Mucosa of descending colon (tissue), 3 donors: Measurements from ENCODE around the gene ENOX1. TPM values are rescaled to one million over a fixed set of nuclear protein-coding genes. Genes with fewer than 3 reads are reported as not detected.
"Not testable (repeated sequence)": the region's sequence is repeated elsewhere in the genome, so short reads cannot be mapped to it uniquely, and the experiment has no call there.

Experiments
- ATAC-seq: fragments of 200-7000 bp; cut with Tn5 transposase; one replicate; pipeline ENCODE4 v1.9.1; 2020; ENCODE audit warnings: mild to moderate bottlenecking, moderate library complexity
- DNase-seq, 3 donors: peaks; one replicate each; pipeline ENCODE4 v3.0.0-alpha.2; 2020
- H3K36me3 ChIP-seq: fragments of 200-600 bp; one replicate; pipeline ENCODE4 v1.8.0; 2021; ENCODE audit warnings: low read depth, mild to moderate bottlenecking
- H3K4me1 ChIP-seq: fragments of 200-600 bp; one replicate; pipeline ENCODE4 v1.8.0; 2021; ENCODE audit warnings: low read depth, mild to moderate bottlenecking
- H3K4me3 ChIP-seq: fragments of 200-600 bp; one replicate; pipeline ENCODE4 v1.8.0; 2021; ENCODE audit warnings: mild to moderate bottlenecking
- H3K9me3 ChIP-seq: fragments of 200-600 bp; one replicate; pipeline ENCODE4 v1.8.0; 2021; ENCODE audit warnings: mild to moderate bottlenecking
- intact Hi-C, 2 donors: fragments of 100-400 bp; cut with DNase I in 1 of 2; cut with micrococcal nuclease in 1 of 2; formaldehyde crosslinking; loops; one replicate each; pipeline versions ENCODE4 v1.11.0 to v1.11.1; 2022; cut with DNase I, micrococcal nuclease
- total RNA-seq, 3 donors: library from RNA; stranded (reverse); fragmentation: NEBNext Ultra II Directional in 2 of 3; extraction: Animal tissue kit (Norgen Biotek cat#: 25700) in 2 of 3; gene quantifications; one replicate each; pipeline versions ENCODE4 v1.2.1 to v1.2.4, GENCODE V29; 2021 to 2023
- TF ChIP-seq, protein P1 (sequence below): fragments of 200-600 bp; IDR thresholded peaks from one replicate; pipeline ENCODE4 v1.8.0; 2022; ENCODE audit warnings: antibody characterized with exemption, mild to moderate bottlenecking
- donor health status: DM: no; HTN: no; CAD: no; lungs with moderate emphysema.
- donor health status: DM: no; HTN: no; CAD: no.
- donor health status: DM: no; HTN: yes; CAD: no.

ENOX1 gene
- total RNA-seq, 3 donors from 2014 or later = 0.35 to 9.8 (median 1.2) TPM

DNA sequence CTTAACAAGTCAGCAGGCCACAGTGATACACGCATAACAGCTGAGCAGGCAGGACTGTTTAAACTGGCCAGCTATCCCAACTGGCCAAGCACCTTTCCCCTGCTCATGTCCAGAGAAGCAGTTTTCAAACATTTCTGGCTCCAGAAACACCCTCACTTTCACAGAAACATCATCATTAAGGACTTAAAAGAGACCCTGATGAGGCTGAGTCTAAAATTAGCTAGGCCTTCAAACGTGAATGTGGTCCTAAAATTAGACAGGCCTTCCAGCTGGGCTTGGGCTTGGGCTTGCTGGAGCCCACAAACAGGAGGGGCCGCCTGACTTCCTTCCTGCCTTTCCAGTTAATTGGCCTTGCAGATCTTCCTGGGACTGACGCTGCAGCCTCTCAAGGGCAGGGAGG is 429.2 kb downstream of the ENOX1 start:
- intact Hi-C loops = no loop called here
- Histone ChIP-seq H3K9me3 (no peaks in the 10 kb centered on the region), H3K4me1 (no peaks in the 10 kb centered on the region), H3K4me3 (no peak overlapping the region), H3K36me3 (no peaks in the 10 kb centered on the region)
- TF ChIP-seq, protein P1, sequence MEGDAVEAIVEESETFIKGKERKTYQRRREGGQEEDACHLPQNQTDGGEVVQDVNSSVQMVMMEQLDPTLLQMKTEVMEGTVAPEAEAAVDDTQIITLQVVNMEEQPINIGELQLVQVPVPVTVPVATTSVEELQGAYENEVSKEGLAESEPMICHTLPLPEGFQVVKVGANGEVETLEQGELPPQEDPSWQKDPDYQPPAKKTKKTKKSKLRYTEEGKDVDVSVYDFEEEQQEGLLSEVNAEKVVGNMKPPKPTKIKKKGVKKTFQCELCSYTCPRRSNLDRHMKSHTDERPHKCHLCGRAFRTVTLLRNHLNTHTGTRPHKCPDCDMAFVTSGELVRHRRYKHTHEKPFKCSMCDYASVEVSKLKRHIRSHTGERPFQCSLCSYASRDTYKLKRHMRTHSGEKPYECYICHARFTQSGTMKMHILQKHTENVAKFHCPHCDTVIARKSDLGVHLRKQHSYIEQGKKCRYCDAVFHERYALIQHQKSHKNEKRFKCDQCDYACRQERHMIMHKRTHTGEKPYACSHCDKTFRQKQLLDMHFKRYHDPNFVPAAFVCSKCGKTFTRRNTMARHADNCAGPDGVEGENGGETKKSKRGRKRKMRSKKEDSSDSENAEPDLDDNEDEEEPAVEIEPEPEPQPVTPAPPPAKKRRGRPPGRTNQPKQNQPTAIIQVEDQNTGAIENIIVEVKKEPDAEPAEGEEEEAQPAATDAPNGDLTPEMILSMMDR = no peak
- DNase-seq (no peak), ATAC-seq (no peak)

- no peaks in the 10 kb centered on the region for H3K9me3 ChIP-seq
- H3K36me3 ChIP-seq = no peaks in the 10 kb centered on the region
- TF ChIP-seq, protein P1 = no peak
- no peak for ATAC-seq
- intact Hi-C loops = no loop called here
- no peak overlapping the region for H3K4me3 ChIP-seq
- no peak for DNase-seq
- H3K4me1 ChIP-seq = no peaks in the 10 kb centered on the region
Observed at GRCh38 chr13:43356567-43356966, 430.2 kb downstream of the ENOX1 start.

GRCh38 chr13:43355774-43356173 is 431.0 kb downstream of the ENOX1 start:
- no peak for DNase-seq
- no peaks in the 10 kb centered on the region for H3K9me3 ChIP-seq
- H3K36me3 ChIP-seq = no peaks in the 10 kb centered on the region
- ATAC-seq = no peak
- TF ChIP-seq, protein P1 = no peak
- no peak overlapping the region for H3K4me3 ChIP-seq
- intact Hi-C loops = no loop called here
- H3K4me1 ChIP-seq = no peaks in the 10 kb centered on the region

DNA sequence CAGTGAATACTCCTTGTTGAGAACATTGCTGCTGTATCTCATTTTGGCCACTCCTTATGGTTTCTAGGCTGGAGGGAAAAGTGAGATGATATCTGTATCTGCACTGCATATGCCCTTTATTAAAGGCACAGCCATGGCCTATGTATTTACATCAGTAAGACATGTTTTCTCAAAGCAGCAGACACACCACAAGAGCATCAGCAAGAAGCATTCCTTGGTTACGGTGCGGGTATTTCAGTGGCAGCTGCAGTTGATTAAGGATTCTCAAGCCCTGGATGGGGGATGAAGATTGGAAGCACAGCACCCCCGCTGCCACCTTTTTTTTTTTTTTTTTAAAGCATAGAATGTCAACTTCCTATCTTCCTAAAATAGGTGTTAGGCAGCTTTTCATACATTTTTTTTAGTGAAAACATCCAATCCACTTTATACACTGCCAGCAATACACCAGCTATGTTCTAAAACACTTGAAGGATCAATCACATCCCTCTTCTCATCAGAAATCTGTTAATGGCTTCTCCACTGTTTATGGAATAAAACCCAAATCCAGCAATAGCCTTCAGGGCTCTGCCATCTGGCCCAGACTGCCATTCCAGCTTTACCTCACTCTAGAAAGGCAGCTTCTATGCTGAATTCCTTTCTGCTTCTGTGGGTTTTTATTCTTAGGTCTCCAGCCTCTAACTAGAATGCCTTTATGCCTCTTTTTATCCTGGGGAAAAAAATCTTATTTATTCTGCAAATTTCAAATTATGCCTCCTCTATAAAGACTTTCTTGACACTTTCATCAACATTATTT is 432.4 kb downstream of the ENOX1 start:
- no peaks in the 10 kb centered on the region for H3K4me1 ChIP-seq
- DNase-seq (no peak), ATAC-seq (no peak)
- intact Hi-C loops = no loop called here
- H3K9me3 ChIP-seq = no peaks in the 10 kb centered on the region
- no peaks in the 10 kb centered on the region for H3K36me3 ChIP-seq
- TF ChIP-seq, protein P1 = no peak
- H3K4me3 ChIP-seq = no peak overlapping the region

DNA sequence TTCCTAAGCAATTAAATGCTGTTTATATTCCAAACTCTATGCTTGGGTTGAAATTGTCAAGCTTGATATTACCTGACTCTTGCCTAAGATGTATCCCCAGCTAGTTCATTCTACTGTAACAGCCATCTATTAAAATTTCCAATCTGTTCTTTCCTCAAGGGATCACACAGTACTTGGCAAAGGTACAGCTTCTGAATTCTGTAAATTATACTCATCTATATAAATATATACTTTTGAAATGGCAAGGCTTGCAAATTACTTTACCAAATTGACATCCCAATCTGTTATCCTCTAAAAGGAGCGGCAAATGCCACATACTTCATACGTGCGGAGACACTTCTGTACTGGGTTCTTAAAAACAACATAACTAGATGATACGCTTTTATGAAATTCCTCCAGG is 433.1 kb downstream of the ENOX1 start:
- DNase-seq (no peak), ATAC-seq (no peak)
- Histone ChIP-seq H3K4me3 (no peak overlapping the region), H3K36me3 (no peaks in the 10 kb centered on the region), H3K4me1 (no peaks in the 10 kb centered on the region), H3K9me3 (no peaks in the 10 kb centered on the region)
- intact Hi-C loops = no loop called here
- TF ChIP-seq, protein P1 = no peak

DNA sequence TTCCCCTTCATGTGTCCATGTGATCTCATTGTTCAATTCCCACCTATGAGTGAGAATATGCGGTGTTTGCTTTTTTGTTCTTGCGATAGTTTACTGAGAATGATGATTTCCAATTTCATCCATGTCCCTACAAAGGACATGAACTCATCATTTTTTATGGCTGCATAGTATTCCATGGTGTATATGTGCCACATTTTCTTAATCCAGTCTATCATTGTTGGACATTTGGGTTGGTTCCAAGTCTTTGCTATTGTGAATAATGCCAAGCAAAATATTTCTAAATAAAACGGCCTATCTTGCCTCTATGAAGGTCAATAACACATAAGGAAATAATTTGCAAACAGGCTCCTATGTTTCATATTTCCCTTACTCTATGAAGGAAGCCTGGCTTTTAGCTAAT is 435.2 kb downstream of the ENOX1 start:
- intact Hi-C loops, H3K36me3 ChIP-seq, H3K4me3 ChIP-seq, DNase-seq, H3K4me1 ChIP-seq, ATAC-seq, H3K9me3 ChIP-seq: not testable (repeated sequence)
